SK-N-DZ (cell line): Measurements from ENCODE around the gene GTPBP6.
"Not testable (repeated sequence)": the region's sequence is repeated elsewhere in the genome, so short reads cannot be mapped to it uniquely, and the experiment has no call there.

Experiments
- DNase-seq: peaks from one replicate; pipeline ENCODE4 v3.0.0-alpha.2; 2015; ENCODE audit warnings: low spot score

Gene GTPBP6

GRCh38 chrX:334971-335757 lies 16.6 kb upstream of the GTPBP6 start:
- DNase-seq: no peak

- no peak for DNase-seq
Measured at GRCh38 chrX:334331-334891, 15.8 kb upstream of the GTPBP6 start.

GRCh38 chrX:333611-334311 lies 15.2 kb upstream of the GTPBP6 start:
- no peak for DNase-seq

- no peak for DNase-seq
Measured at GRCh38 chrX:332916-333610, 14.5 kb upstream of the GTPBP6 start.

- DNase-seq: no peak
Measured at GRCh38 chrX:332496-332860, 13.9 kb upstream of the GTPBP6 start.

GRCh38 chrX:331825-332495 lies 13.4 kb upstream of the GTPBP6 start:
- no peak for DNase-seq

GRCh38 chrX:331151-331824 lies 12.7 kb upstream of the GTPBP6 start:
- no peak for DNase-seq

- no peak for DNase-seq
Measured at GRCh38 chrX:330726-331150, 12.1 kb upstream of the GTPBP6 start.

- not testable (repeated sequence) for DNase-seq
Measured at GRCh38 chrX:330141-330725, 11.6 kb upstream of the GTPBP6 start.

- DNase-seq: no peak
Measured at GRCh38 chrX:329291-329910, 10.8 kb upstream of the GTPBP6 start.

GRCh38 chrX:327660-328126 lies 9.1 kb upstream of the GTPBP6 start:
- no peak for DNase-seq

- not testable (repeated sequence) for DNase-seq
Measured at GRCh38 chrX:324664-325063, 6.1 kb upstream of the GTPBP6 start.

- DNase-seq: peak; percentile 80
Measured at GRCh38 chrX:323721-324628, 5.4 kb upstream of the GTPBP6 start.

- DNase-seq: no peak
Measured at GRCh38 chrX:320126-320783, 1.7 kb upstream of the GTPBP6 start.

GRCh38 chrX:319579-320125 lies 1.1 kb upstream of the GTPBP6 start:
- DNase-seq: no peak

GRCh38 chrX:318068-318738 lies 393 bp downstream of the GTPBP6 start:
- peak; percentile 94 for DNase-seq

- DNase-seq: no peak
Measured at GRCh38 chrX:317424-318067, 1.1 kb downstream of the GTPBP6 start.
